Gastrocnemius medialis (tissue), 4 donors: ENCODE measurements around the gene DDR1. TPM values are rescaled to one million over a fixed set of nuclear protein-coding genes. Genes with fewer than 3 reads are reported as not detected.

Experiments
- ATAC-seq, 2 donors: fragments of 150-250 bp; one replicate each; pipeline ENCODE4 v1.9.1; 2016
- DNase-seq, 2 donors: peaks; one replicate each; pipeline ENCODE4 v3.0.0-alpha.2; 2019
- H3K27ac ChIP-seq, 4 donors: fragments of 200-600 bp; sonication (generic); 1 replicate in 1 of 4; 2 replicates in 3 of 4; pipeline ENCODE4 v1.5.1; 2016 to 2018; ENCODE audit warnings: mild to moderate bottlenecking in 2 of 4, moderate library complexity in 1 of 4
- H3K27me3 ChIP-seq, 3 donors: fragments of 200-600 bp; sonication (generic) in 2 of 3; 1 replicate in 1 of 3; 2 replicates in 2 of 3; pipeline versions ENCODE4 v1.5.1 to v1.6.0; 2016 to 2019; ENCODE audit warnings: mild to moderate bottlenecking in 1 of 3, moderate library complexity in 1 of 3
- H3K36me3 ChIP-seq, 2 donors: fragments of 200-600 bp; sonication (generic) in 1 of 2; one replicate each; pipeline ENCODE4 v1.5.1; 2017 to 2018
- H3K4me1 ChIP-seq, 2 donors: fragments of 200-600 bp; sonication (generic) in 1 of 2; one replicate each; pipeline ENCODE4 v1.5.1; 2016 to 2017; ENCODE audit warnings: mild to moderate bottlenecking in 2 of 2
- H3K4me3 ChIP-seq, 4 donors: fragments of 200-600 bp; sonication (generic) in 3 of 4; 1 replicate in 1 of 4; 2 replicates in 3 of 4; pipeline ENCODE4 v1.5.1; 2016 to 2019; ENCODE audit warnings: mild to moderate bottlenecking in 2 of 4
- H3K9me3 ChIP-seq, 3 donors: fragments of 200-600 bp; sonication (generic) in 2 of 3; 1 replicate in 1 of 3; 2 replicates in 2 of 3; pipeline ENCODE4 v1.5.1; 2016 to 2019
- CTCF ChIP-seq, 5 experiments: fragments of 450-650 bp in 3 of 5; fragments of 200-600 bp in 2 of 5; sonication (generic) in 2 of 5; IDR thresholded peaks in 4 of 5; conservative IDR thresholded peaks in 1 of 5; 1 replicate in 4 of 5; 2 replicates in 1 of 5; pipeline ENCODE4 v1.5.1; 2016 to 2019; ENCODE audit warnings: antibody characterized with exemption in 5 of 5, mild to moderate bottlenecking in 3 of 5, moderate library complexity in 3 of 5
- POLR2A ChIP-seq, 2 donors: fragments of 450-650 bp; IDR thresholded peaks; one replicate each; pipeline ENCODE4 v1.6.1; 2017; ENCODE audit warnings: antibody characterized with exemption in 2 of 2, mild to moderate bottlenecking in 2 of 2, moderate library complexity in 2 of 2
- in situ Hi-C, 4 donors: fragments of 200-750 bp; cut with MboI; loops; one replicate each; pipeline versions ENCODE4 v1.15.0 to v1.8.0; 2017; ENCODE audit warnings: low sequenced_read_pairs in 4 of 4
- intact Hi-C: fragments of 100-400 bp; cut with DNase I; formaldehyde crosslinking; loops from one replicate; pipeline ENCODE4 v1.15.1; 2023; ENCODE audit warnings: low total_unique reads
- total RNA-seq, 4 donors: library from RNA; depleted of rRNA; stranded (reverse); fragments of >200 nt; gene quantifications; one replicate each; pipeline versions ENCODE4 v1.1.0 to v1.2.3, GENCODE V29; 2016

The DDR1 gene
- total RNA-seq, 4 donors from 2014 or later, result 20.0 to 62.2 (median 59.3) TPM

GRCh38 chr6:30882759-30883684 lies 1.3 kb upstream of the DDR1 start:
- DNase-seq, result peak in 1 of 2 donors; percentile 74
- Histone ChIP-seq H3K4me3 (peak overlapping the region; percentile 66 to 92 (median 78)), H3K27ac (peak overlapping the region; percentile 89 to 97 (median 94)), H3K36me3 (no peaks in the 10 kb centered on the region), H3K9me3 (no peaks in the 10 kb centered on the region), H3K27me3 (no peaks in the 10 kb centered on the region), H3K4me1 (peaks cover 53 to 57% of the 10 kb centered on the region in 2 donors)
- ATAC-seq, result no peak
- intact Hi-C loops (loop anchor here (5.0 kb wide), 1 partner anchor 196 kb away; the partner anchor contains the start of gene PPP1R18), in situ Hi-C loops (loop anchor here in 1 of 4 donors (25.0 kb wide), 1 partner anchor 146 kb away; the partner anchor contains the start of genes FLOT1 and IER3)
- TF ChIP-seq CTCF (IDR thresholded peaks at IDR 0.05 in 4 of 5, conservative IDR thresholded peaks at IDR 0.05 in 1 of 5), result no peak
- TF ChIP-seq POLR2A (IDR thresholded peaks at IDR 0.05), result peak in 1 of 2 donors; percentile 14

- Histone ChIP-seq H3K27me3 (no peaks in the 10 kb centered on the region), H3K4me1 (peaks cover 51 to 66% of the 10 kb centered on the region in 2 donors), H3K36me3 (peaks cover 0 to 11% of the 10 kb centered on the region in 2 donors), H3K27ac (peak overlapping the region; percentile 89 to 97 (median 94)), H3K9me3 (no peaks in the 10 kb centered on the region), H3K4me3 (peak overlapping the region; percentile 66 to 92 (median 78))
- TF ChIP-seq CTCF (IDR thresholded peaks at IDR 0.05 in 4 of 5, conservative IDR thresholded peaks at IDR 0.05 in 1 of 5) (no peak), POLR2A (IDR thresholded peaks at IDR 0.05) (peak; percentile 49 to 82)
- in situ Hi-C loops (loop anchor here in 1 of 4 donors (25.0 kb wide), 1 partner anchor 148 kb away; the partner anchor contains the start of genes FLOT1 and IER3), intact Hi-C loops (loop anchor here (2.0 to 5.0 kb wide), 2 partner anchors 56 to 198 kb away; partner anchors contain the start of gene PPP1R18)
- ATAC-seq, result peak; percentile 39 to 51
- peak; percentile 63 to 88 for DNase-seq
Observed at GRCh38 chr6:30884521-30885480, 482 bp downstream of the DDR1 start.

- H3K9me3 ChIP-seq, result no peaks in the 10 kb centered on the region
- in situ Hi-C loops, result loop anchor here in 1 of 4 donors (25.0 kb wide), 1 partner anchor 148 kb away; the partner anchor contains the start of genes FLOT1 and IER3
- DNase-seq (peak; percentile 40 to 71), ATAC-seq (peak; percentile 16 to 19)
- peaks cover 0 to 18% of the 10 kb centered on the region in 2 donors for H3K36me3 ChIP-seq
- TF ChIP-seq POLR2A (IDR thresholded peaks at IDR 0.05), result no peak
- no peak for TF ChIP-seq CTCF (IDR thresholded peaks at IDR 0.05 in 4 of 5, conservative IDR thresholded peaks at IDR 0.05 in 1 of 5)
- no peaks in the 10 kb centered on the region for H3K27me3 ChIP-seq
- H3K27ac ChIP-seq, result peak overlapping the region; percentile 89 to 97 (median 94)
- peaks cover 49 to 66% of the 10 kb centered on the region in 2 donors for H3K4me1 ChIP-seq
- peak overlapping the region; percentile 66 to 92 (median 78) for H3K4me3 ChIP-seq
- intact Hi-C loops, result loop anchor here (2.0 kb wide), 1 partner anchor 57 kb away; no protein-coding TSS in a partner anchor
Observed at GRCh38 chr6:30885481-30885998, 1.2 kb downstream of the DDR1 start.
